Measurements from ENCODE around the gene IMPDH1. TPM values are rescaled to one million over a fixed set of nuclear protein-coding genes. Genes with fewer than 3 reads are reported as not detected.

The IMPDH1 gene
- total RNA-seq, 1 donor from 2014 or later, result 32.7 TPM

DNA sequence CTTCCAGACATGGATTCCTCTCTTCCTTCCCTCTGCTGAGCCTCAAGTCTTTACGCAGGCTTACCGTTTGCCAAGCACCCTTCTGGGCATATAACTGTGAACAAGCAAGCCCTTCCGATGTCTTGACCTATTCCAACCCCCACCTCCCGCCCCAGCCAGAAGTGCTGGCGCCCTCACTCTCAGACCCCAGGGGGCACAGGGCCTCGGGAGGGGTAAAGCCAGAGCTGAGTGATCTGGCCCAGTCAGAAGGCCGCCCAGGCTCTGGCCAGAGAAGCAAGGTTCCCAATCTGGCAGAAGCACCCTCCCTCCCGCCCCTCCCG lies 49.5 kb downstream of the IMPDH1 start:
- no peak for DNase-seq (ENCODE audit: low read depth in 2 of 2)

DNA sequence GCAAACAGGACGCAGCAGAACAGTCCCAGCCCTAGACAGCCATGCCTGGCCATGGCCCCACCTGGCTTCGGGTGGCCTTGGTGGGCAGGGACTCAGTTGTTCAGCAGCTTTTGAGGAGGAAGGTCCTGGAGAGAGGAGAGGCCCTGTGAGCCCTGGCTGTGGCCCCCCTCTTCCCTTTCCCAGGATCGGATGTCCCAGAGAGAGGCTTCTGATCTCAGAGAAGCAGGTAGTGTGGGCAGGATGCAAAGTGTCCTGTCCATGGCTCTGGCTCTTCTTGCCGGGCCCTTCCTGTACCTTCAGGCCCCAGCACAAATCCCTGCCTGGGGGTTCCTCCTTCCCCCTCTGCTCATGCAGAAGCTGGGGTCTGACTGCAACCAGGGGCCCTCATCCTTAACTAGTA lies 49.8 kb downstream of the IMPDH1 start:
- no peak for DNase-seq (ENCODE audit: low read depth in 2 of 2)

DNA sequence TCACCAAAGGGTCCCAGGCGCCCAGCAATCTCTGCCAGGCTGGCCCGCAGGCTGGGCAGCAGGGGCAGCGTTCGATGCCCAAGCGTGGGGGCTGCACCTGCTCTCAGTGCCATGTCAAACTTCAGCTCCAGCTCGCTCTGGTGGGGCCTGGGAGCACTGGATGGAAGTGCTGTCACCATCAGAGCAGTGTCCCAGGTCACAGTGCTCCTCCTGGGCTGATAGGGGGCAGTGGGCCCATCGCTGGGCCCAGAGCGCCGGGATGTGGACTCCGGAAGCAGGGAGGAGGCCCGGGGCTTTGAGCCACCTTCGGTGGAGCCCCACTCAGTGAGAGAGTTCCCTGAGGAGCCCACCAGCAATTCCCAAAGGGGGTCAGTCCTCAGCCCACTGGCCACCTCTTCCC lies 50.4 kb downstream of the IMPDH1 start:
- no peak for DNase-seq (ENCODE audit: low read depth in 2 of 2)

DNA sequence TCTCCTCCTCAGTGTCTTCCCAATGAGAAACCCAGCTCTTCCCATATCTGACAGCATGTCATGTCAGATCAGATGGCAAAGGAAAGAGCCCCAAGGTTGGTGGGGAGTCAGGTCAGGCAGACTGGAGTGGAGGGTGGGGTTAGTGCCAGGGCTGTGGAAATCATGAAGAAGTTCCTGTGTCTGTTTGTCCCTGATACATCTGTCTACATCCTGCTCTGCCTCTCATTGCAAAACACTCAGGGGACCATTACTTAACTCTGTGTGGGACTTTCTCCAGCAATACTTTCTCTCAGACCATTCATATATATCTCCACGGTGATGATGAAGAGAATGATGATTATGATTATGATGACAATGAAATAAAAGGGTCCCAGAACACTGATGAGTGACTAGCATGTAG lies 51.5 kb downstream of the IMPDH1 start:
- no peak for DNase-seq (ENCODE audit: low read depth in 2 of 2)

DNA sequence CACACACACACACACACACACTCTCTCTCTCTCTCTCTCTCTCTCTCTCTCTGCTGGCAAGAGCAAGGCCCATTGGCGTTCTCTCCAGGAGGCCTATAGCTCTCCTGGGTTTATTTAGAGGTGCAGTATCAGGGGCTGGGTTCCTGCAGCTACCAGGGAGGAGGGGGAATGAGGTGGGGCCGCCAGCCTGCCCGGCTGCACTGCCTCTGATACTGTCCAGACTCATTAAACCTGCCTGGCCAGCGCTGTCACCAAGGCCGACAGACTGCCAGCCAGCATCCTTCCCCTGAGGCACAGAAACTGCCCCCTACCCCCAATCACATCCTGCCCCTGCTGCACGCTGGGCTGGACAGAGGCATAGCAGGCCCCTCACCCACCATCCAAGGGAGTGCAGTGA lies 52.6 kb downstream of the IMPDH1 start:
- no peak for DNase-seq (ENCODE audit: low read depth in 2 of 2)

DNA sequence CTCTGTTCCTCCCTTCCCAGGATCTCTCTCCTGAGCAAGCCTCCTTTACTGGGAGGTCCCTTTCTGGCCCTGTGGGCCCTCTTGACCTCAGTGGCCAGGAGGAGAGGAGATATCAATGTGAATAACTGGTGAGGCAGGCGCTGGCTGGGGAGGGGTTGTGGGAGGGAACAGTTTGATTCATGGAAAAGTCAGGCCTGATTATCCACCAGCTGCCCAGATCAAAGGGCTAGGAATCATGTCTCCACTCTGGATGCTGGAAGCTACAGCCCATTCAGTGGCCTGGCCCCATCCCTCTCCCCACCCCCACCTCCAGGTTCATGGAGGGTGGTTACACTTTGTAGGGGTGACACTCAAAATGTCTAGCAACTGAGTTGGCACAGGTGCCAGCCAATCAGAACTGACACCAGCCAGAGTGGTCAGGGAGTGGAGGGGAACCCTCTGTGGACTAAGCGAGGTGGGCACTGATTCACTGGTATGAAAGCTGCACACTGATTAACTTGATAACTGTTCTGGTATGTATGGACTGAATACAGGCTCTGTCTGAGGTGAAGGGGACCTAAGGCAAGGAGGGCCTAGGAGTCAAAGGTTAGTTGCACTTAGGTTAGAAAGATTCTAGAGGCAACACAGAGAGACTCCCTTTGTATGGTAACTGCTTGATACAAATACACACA lies 53.1 kb downstream of the IMPDH1 start:
- DNase-seq (ENCODE audit: low read depth in 2 of 2), result no peak

DNA sequence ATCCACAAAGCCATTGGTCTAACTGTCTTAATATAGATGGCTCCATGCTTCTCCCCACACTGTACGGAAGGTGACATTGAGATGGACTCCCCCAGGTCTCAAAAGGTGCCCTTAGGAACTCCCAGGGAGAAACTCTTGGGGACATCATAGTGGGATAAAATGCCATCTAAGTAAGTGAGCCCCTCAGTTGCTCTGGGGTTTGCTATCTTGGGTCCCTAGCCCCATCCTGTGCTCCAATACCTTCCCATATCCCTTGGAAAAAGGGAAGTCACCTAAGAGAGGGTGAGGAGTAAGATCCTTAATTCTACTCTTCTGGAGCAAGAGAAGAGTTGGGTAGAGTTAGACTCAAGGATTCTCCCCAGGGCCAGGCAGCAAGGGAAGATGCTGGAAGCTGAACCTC lies 56.2 kb downstream of the IMPDH1 start:
- DNase-seq (ENCODE audit: low read depth in 2 of 2), result no peak

DNA sequence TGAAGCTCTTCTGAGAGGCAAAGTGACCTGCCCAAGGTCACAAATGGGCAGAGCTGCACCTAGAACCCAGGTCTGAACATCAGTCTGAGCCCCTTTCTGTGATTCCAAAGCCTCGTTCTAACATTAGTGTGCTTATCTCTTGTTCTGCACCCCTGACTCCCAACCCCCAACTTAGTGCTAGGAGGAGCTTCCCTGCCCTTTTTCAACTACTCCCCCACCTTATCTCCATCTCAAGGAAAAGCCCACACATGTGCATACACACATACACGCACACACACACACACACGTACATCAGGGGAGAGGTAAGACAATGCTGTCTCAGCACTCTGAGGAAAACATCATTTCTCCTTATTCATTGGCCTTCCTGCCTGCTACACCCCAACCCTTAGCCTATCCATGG lies 56.6 kb downstream of the IMPDH1 start:
- DNase-seq (ENCODE audit: low read depth in 2 of 2), result no peak

DNA sequence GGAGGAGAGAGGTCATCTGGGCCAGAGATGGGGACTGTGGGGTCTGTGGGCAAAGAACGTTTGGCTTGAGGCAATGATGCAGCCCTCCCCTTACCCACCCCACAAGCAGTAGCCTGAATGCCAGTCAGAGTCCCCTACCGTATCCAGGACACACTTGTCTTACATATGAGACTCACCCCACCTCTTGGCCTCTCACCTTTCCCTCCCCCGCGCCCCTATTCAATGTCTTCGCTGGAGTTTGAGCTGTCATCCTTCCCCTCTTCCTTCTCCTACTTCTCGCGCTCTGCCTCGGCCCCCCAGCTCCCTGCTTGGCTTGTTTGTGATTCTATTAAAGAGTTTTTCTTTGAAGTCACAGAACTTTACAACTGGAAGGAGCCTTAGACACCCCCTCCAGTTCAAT lies 57.1 kb downstream of the IMPDH1 start:
- DNase-seq (ENCODE audit: low read depth in 2 of 2), result no peak

DNA sequence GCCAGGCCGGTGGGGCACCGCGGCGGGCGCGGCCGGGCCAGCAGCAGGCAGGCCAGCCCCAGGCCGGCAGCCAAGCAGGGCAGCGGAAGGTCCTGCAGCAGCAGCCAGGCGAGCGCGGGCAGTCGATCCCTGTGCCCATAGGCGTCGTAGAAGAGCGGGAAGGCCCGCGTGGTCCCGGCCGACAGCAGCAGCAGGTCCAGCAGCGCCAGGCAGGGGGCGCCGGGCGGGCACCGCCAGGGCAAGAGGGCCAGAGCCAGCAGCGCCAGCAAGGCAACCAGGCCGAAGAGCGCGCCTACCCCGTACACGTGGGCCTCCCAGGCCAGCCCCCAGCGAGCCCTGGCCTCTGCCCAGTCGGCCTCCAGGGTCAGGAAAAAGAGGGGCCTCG lies 57.6 kb downstream of the IMPDH1 start:
- DNase-seq (ENCODE audit: low read depth in 2 of 2), result peak; percentile 57 to 82

DNA sequence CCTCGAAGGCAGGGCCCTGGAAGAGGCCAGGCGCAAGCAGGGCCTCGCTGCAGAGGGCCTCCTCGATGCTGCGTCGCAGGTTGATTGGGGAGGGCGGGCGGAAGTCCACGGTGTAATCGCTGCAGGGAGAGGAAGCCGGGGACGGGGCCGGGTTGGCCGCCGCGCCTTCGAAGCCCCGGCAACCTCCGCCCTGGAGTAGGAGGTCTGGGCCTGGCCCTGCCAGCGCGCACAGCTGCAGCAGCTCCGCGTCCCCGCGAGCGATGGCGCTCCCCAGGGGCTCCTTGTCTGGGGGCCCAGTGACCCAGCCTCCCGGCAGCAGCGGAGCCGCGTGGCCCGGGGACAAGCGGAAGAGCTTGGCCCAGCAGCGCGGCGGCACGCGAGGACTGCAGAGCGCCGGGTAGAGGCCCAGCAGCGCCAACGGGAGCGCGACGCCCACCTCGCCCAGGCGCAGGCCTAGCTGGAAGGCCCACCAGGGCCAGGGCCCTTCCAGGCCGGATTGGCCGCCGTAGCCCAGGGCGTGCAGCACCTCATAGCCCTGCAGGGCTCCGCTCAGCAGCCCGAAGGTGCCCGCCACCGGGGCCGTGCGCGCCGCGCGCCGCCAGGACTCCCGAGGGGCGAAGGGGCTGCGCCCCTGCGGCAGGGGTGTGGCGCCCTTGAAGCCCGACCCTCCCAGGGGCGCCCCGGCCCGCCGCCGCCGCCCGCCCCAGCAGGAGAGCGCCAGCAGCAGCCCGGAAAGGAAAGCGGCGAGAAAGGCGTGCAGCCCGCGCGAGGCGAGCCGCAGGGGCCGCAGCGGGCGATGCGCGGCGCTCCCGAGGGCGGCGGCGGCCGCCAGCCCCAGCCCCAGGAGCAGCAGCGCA lies 58.3 kb downstream of the IMPDH1 start:
- DNase-seq (ENCODE audit: low read depth in 2 of 2), result peak in 1 of 2 donors; percentile 18

DNA sequence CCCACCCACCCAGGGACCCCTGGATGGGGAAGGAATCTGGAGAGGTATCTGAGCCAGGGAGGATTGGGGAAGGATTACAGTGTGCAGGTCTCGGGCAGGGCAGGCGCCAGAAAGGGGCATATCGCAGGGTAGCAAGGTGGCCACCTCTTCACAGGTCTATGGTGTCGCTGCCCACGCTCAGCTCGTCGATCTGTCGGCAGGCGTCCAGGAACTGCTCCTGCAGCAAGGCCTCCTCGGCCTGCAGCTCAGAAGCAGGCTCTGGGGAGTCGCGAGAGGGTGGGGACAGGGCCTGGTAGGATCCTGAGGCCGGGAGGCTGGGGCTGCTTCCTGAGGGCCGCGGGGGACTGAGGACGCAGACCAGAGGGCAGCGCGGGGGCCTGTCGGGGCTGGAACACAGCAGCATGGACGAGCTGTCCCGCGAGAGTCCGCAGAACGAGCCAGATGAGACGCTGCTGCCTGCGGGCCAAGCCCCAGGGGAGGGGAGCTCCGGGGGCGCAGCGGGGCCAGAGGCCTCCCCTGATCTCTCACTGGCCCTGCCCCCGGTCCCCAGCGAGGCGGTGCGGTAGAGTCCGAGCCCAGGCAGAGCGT lies 59.0 kb downstream of the IMPDH1 start:
- no peak for DNase-seq (ENCODE audit: low read depth in 2 of 2)

DNA sequence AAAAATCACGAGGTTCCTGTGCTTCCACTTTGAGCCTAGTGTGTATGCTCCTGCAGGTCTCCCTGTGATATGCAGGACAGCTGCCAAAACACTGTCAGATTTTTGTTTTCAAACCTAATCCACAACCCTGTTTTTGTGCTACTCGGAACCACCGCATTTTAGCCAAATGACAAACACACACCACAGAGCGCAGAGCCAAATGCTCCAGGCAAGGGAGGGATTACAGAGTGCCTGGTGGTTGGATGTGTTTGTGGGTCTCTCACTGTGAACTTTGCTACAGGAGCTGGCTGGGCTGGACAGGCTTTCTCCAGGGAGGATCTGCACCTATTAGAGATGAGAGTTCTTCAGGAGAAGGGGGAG lies 60.3 kb downstream of the IMPDH1 start:
- no peak for DNase-seq (ENCODE audit: low read depth in 2 of 2)

DNA sequence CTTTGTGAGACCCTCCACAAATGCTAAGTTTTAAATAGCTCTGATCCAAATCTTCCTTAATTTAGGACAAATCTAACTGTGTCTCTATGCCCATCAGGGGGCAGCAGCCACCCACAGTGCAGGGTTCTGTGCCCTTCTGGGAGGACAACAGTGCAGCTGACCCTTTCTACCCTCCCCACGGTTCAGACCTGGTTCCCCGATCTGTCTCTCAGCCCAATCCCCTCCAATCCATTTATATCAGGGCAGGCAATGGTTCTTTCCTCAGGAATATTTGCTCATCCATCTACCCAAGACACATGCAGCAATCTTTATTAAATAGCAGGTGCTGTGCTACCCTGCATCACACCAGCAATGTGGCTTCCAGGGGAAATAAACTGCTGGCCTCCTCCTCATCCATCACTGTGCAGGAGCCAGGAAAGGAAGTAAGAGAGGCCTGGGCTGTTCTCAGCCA lies 62.1 kb downstream of the IMPDH1 start:
- DNase-seq (ENCODE audit: low read depth in 2 of 2), result peak; percentile 54 to 73

DNA sequence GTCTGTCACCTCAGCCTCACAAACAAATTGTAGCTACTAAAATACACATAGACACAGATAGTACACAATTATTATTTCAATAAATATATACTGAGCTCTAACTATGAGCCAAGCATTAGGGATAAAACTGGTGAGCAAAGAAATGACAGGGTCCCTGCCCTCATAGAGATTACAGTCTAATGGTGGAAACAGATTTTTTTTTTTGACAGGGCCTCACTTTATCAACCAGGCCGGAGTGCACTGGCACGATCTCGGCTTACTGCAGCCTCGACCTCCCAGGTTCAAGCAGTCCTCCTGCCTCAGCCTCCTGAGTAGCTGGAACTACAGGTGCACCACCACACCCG lies 65.4 kb downstream of the IMPDH1 start:
- DNase-seq (ENCODE audit: low read depth in 2 of 2), result no peak

DNA sequence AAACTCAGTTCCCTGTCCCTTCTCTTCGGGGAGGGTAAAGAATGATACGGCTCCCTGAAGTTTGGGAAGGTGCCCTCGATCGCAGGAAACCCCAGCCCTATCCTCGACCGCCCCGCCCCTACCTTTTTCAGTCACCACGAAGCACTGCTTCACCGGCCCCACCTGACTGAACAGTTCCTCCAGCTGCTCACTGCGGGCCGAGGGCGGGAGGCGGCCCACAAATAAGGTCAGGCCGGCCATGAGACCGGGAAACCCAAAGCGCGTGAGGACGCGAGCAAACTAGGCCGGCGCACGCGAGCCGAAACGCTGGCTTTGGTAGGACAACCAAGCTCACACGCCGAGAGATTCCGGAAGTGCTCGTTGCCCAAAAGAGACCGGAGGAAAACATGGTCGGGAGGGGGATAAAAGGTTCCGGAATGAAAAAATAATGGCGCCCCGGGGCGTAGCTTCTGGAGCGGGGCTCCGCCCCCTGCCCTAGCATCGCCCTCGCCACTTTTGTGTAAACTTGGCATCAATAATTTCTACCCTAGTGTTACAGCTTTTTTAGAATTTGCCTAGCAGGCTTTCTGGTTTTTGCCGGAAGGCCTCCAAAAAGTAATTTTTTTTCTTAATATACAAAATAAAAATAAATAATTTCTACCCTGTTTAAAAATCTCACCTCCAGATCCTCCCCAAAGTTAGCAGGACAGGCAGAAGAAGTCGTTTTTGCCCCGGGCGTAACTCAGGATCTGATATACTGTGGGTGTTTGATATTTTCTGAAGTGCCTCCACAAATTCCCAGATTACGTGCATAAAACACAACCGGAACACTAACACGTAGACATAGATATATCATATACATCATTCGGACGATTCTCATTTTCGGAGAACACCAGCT lies 66.0 kb downstream of the IMPDH1 start, which contains the start of gene RBM28:
RBM28 (minus strand) TSS at position 355 of the 877 bp plus-strand sequence; CDS start at position 240, 115 bp downstream.
- DNase-seq (ENCODE audit: low read depth in 2 of 2), result peak; percentile 90 to 95

Other genes with a start within 250 kb of the IMPDH1 start
- gene LEP, start 168.7 kb downstream of the IMPDH1 start, total RNA-seq, result not detected in 2 replicates
- 4.1 and 4.6 TPM in 2 replicates for gene RBM28, start 66.1 kb downstream of the IMPDH1 start, total RNA-seq
- not detected in 2 replicates for gene PRRT4, start 48.3 kb downstream of the IMPDH1 start, total RNA-seq
- 6.8 and 8.9 TPM in 2 replicates for gene HILPDA, start 45.9 kb upstream of the IMPDH1 start, total RNA-seq
- gene METTL2B, start 66.8 kb upstream of the IMPDH1 start, total RNA-seq, result 15.3 and 18.5 TPM in 2 replicates

Data from lung microvascular endothelial cell (primary cell).